H1 (cell line): ENCODE data around the gene ID2. TPM values are rescaled to one million over a fixed set of nuclear protein-coding genes. Genes with fewer than 3 reads are reported as not detected.

Source experiments
- CTCF ChIA-PET: fragments of 300-600 bp; sonication (Branson Sonifier 250); formaldehyde crosslinking; loops from one replicate; lab custom pipeline; 2021; ENCODE audit not compliant: partially characterized antibody; lab: Charles Lee
- POLR2A ChIA-PET: fragments of 300-600 bp; sonication (Branson Sonifier 250); formaldehyde crosslinking; loops from one replicate; lab custom pipeline; 2021; ENCODE audit warnings: inconsistent platforms; ENCODE audit not compliant: partially characterized antibody; lab: Charles Lee
- DNase-seq, 2 experiments: peaks; one replicate each; pipeline versions ENCODE4 v3.0.0 to v3.0.0-alpha.2; 2010 to 2022; ENCODE audit warnings: low spot score in 2 of 2, low read depth in 1 of 2, mixed read lengths in 1 of 2
- FAIRE-seq: peaks from 2 replicates; lab custom pipeline; 2011; peaks lifted over from hg19 to GRCh38; lab: Jason Lieb, UNC
- H2AFZ ChIP-seq: 2 replicates; pipeline ENCODE4 v1.8.1; 2012; ENCODE audit warnings: low read length, inconsistent platforms
- H2AK5ac ChIP-seq: 2 replicates; pipeline ENCODE4 v1.6.1; 2013; ENCODE audit warnings: low read depth, low read length
- H2BK120ac ChIP-seq: replicated peaks from 2 replicates; pipeline ENCODE3; 2013; ENCODE audit warnings: low read depth, low read length, inconsistent platforms
- H2BK12ac ChIP-seq: 2 replicates; pipeline ENCODE4 v1.6.1; 2013; ENCODE audit warnings: low read depth, low read length
- H2BK15ac ChIP-seq: 2 replicates; pipeline ENCODE4 v1.6.1; 2013; ENCODE audit warnings: low read length
- H2BK20ac ChIP-seq: 2 replicates; pipeline ENCODE4 v1.6.1; 2013; ENCODE audit warnings: low read length
- H2BK5ac ChIP-seq: 2 replicates; pipeline ENCODE4 v1.6.1; 2013; ENCODE audit warnings: low read depth, low read length
- H3K14ac ChIP-seq: 2 replicates; pipeline ENCODE4 v1.6.1; 2013; ENCODE audit warnings: inconsistent platforms; ENCODE audit not compliant: insufficient read length
- H3K18ac ChIP-seq: 2 replicates; pipeline ENCODE4 v1.6.1; 2013; ENCODE audit warnings: low read length; ENCODE audit errors: extremely low read depth
- H3K23ac ChIP-seq: 2 replicates; pipeline ENCODE4 v1.6.1; 2013; ENCODE audit warnings: inconsistent platforms; ENCODE audit not compliant: insufficient read length
- H3K23me2 ChIP-seq: 2 replicates; pipeline ENCODE4 v1.6.1; 2013; ENCODE audit warnings: low read depth, low read length
- H3K27ac ChIP-seq: 2 replicates; pipeline ENCODE4 v1.6.1; 2011; ENCODE audit warnings: low read depth, low read length, inconsistent platforms
- H3K27me3 ChIP-seq, 4 experiments: replicated peaks in 1 of 4; 1 replicate in 1 of 4; 2 replicates in 3 of 4; pipeline versions ENCODE4 v1.6.1 to v1.8.1; 2011 to 2013; ENCODE audit warnings: low read length in 3 of 4, mild to moderate bottlenecking in 3 of 4, inconsistent platforms in 2 of 4, mixed read lengths in 2 of 4, moderate library complexity in 1 of 4; ENCODE audit not compliant: control insufficient read depth in 3 of 4, insufficient read depth in 3 of 4; ENCODE audit errors: extremely low read depth in 1 of 4
- H3K36me3 ChIP-seq, 4 experiments: 2 replicates each; pipeline versions ENCODE4 v1.6.1 to v1.8.1; 2011 to 2013; ENCODE audit warnings: mild to moderate bottlenecking in 4 of 4, low read length in 3 of 4, moderate library complexity in 2 of 4, control low read depth in 1 of 4, inconsistent platforms in 1 of 4; ENCODE audit not compliant: insufficient read depth in 4 of 4, control insufficient read depth in 2 of 4
- H3K4ac ChIP-seq: replicated peaks from 2 replicates; pipeline ENCODE3; 2013; ENCODE audit warnings: low read length, low read depth, mixed read lengths, inconsistent platforms; ENCODE audit not compliant: insufficient read length
- H3K4me1 ChIP-seq, 4 experiments: replicated peaks in 1 of 4; 1 replicate in 1 of 4; 2 replicates in 3 of 4; pipeline versions ENCODE4 v1.6.1 to v1.8.1; 2011 to 2013; ENCODE audit warnings: low read length in 3 of 4, inconsistent platforms in 2 of 4, mixed read lengths in 1 of 4; ENCODE audit not compliant: insufficient read depth in 4 of 4, control insufficient read depth in 3 of 4
- H3K4me2 ChIP-seq, 2 experiments: 2 replicates each; pipeline versions ENCODE4 v1.6.1 to v1.8.1; 2011 to 2013; ENCODE audit warnings: low read depth in 2 of 2, low read length in 2 of 2, control low read depth in 1 of 2, inconsistent platforms in 1 of 2, mild to moderate bottlenecking in 1 of 2; ENCODE audit not compliant: insufficient read depth in 1 of 2
- H3K4me3 ChIP-seq, 4 experiments: fragments of 200-600, 300-600 bp in 1 of 4; sonication (generic), shearing (Covaris generic), sonication (Bioruptor Twin) in 1 of 4; 2 replicates each; pipeline versions ENCODE4 v1.5.1 to v1.8.1; 2011 to 2016; ENCODE audit warnings: low read length in 4 of 4, low read depth in 3 of 4, control low read depth in 2 of 4, inconsistent platforms in 2 of 4, mild to moderate bottlenecking in 2 of 4, mixed read lengths in 1 of 4, moderate library complexity in 1 of 4; ENCODE audit not compliant: insufficient read depth in 2 of 4; ENCODE audit errors: extremely low read depth in 1 of 4
- H3K56ac ChIP-seq: replicated peaks from 2 replicates; pipeline ENCODE3; 2013; ENCODE audit warnings: low read depth, mild to moderate bottlenecking, mixed read lengths, low read length, inconsistent platforms; ENCODE audit not compliant: insufficient read length
- H3K79me1 ChIP-seq: 2 replicates; pipeline ENCODE4 v1.6.1; 2013; ENCODE audit warnings: low read depth, low read length, control low read depth
- H3K79me2 ChIP-seq, 2 experiments: 2 replicates each; pipeline versions ENCODE4 v1.6.1 to v1.8.1; 2012 to 2013; ENCODE audit warnings: low read length in 2 of 2, mild to moderate bottlenecking in 2 of 2, inconsistent platforms in 1 of 2; ENCODE audit not compliant: insufficient read depth in 2 of 2, control insufficient read depth in 1 of 2
- H3K9ac ChIP-seq, 4 experiments: replicated peaks in 1 of 4; 1 replicate in 1 of 4; 2 replicates in 3 of 4; pipeline versions ENCODE4 v1.6.1 to v1.8.1; 2011 to 2013; ENCODE audit warnings: low read depth in 3 of 4, low read length in 3 of 4, control low read depth in 2 of 4, mild to moderate bottlenecking in 2 of 4, moderate library complexity in 2 of 4, inconsistent platforms in 1 of 4; ENCODE audit errors: extremely low read depth in 1 of 4
- H3K9me3 ChIP-seq, 2 experiments: 2 replicates each; pipeline versions ENCODE4 v1.6.1 to v1.8.1; 2012 to 2013; ENCODE audit warnings: mild to moderate bottlenecking in 2 of 2, moderate library complexity in 2 of 2, control low read depth in 1 of 2, inconsistent platforms in 1 of 2, low read depth in 1 of 2, low read length in 1 of 2, mixed read lengths in 1 of 2; ENCODE audit not compliant: insufficient read depth in 2 of 2
- H4K20me1 ChIP-seq, 2 experiments: replicated peaks in 1 of 2; 2 replicates each; pipeline versions ENCODE3 to v1.8.1; 2011 to 2013; ENCODE audit warnings: inconsistent platforms in 2 of 2, low read length in 2 of 2, mild to moderate bottlenecking in 1 of 2; ENCODE audit not compliant: insufficient read depth in 2 of 2, control insufficient read depth in 1 of 2
- H4K5ac ChIP-seq: 2 replicates; pipeline ENCODE4 v1.6.1; 2013; ENCODE audit warnings: low read length, low read depth, mixed read lengths, inconsistent platforms; ENCODE audit not compliant: insufficient read length
- H4K8ac ChIP-seq: 2 replicates; pipeline ENCODE4 v1.8.0; 2013; ENCODE audit warnings: mild to moderate bottlenecking, moderate library complexity, low read length, inconsistent platforms; ENCODE audit not compliant: insufficient read depth; ENCODE audit errors: extremely low read depth
- H4K91ac ChIP-seq: replicated peaks from 2 replicates; pipeline ENCODE3; 2013; ENCODE audit warnings: low read length, mixed read lengths, inconsistent platforms; ENCODE audit not compliant: insufficient read length
- POLR2AphosphoS5 ChIP-seq: IDR thresholded peaks from 2 replicates; pipeline ENCODE4 v1.6.1; 2011; ENCODE audit warnings: low read depth, low read length
- RFX5 ChIP-seq: IDR thresholded peaks from 2 replicates; pipeline ENCODE4 v1.6.1; 2011; ENCODE audit warnings: low read depth, low read length, improper control_type of control experiment, borderline replicate concordance
- WGBS, 2 experiments: shearing (Covaris generic) in 1 of 2; methylation state at CpG; one replicate each; pipeline versions ENCODE4 v1.1.6 to v1.1.7; 2013 to 2015; ENCODE audit warnings: low lambda C conversion rate in 2 of 2, mixed read lengths in 2 of 2, inconsistent platforms in 1 of 2, low coverage in 1 of 2, missing lambda C conversion rate in 1 of 2; ENCODE audit not compliant: insufficient replicate concordance in 2 of 2, insufficient coverage in 1 of 2, insufficient read length in 1 of 2; ENCODE audit errors: extremely low coverage in 1 of 2, missing lambda C conversion rate in 1 of 2; 5-methylcytosine and 5-hydroxymethylcytosine counted together
- polyA plus RNA-seq, 7 experiments: library from polyadenylated mRNA; depleted of rRNA in 3 of 7; stranded (reverse) in 5 of 7; unstranded in 2 of 7; fragments of >200 nt in 5 of 7; fragments of 200-250 nt in 2 of 7; gene quantifications; 1 replicate in 5 of 7; 2 replicates in 1 of 7; 4 replicates in 1 of 7; pipeline versions ENCODE4 v1.2.1 to v1.2.3, GENCODE V29; 2011 to 2013; ENCODE audit warnings: missing spikeins in 2 of 7, mixed read lengths in 2 of 7
- total RNA-seq: library from RNA; stranded (reverse); fragmentation: NEBNext Ultra II Directional; extraction: Animal tissue kit (Norgen Biotek cat#: 25700); gene quantifications from 2 replicates; pipeline ENCODE4 v1.2.1, GENCODE V29; 2021

ID2 gene
- total and polyA plus RNA-seq, 2 of the 8 experiments (the other 6 are each of a cell fraction or from before 2014, with no cell fraction given), result 36.7 to 214 TPM

DNA sequence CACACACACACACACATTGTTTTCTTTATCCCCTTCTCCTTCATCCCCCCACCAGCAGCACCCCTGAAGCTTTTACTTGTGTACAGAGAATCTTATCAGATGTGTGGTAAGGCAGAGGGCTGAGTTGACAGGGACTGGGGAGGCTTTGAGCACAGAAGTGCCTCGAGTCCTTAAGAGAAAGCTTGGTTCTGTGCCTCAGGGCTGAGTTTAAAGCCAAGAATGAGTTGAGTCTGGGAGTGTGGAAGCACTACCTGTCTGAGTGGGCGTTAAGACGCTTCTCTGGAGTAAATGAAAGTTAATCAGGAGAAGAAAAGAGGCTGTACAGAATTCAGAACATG, 2.7 kb downstream of the ID2 start:
- Histone ChIP-seq H2BK5ac (no peak overlapping the region), H3K9me3 (no peaks in the 10 kb centered on the region), H2BK15ac (no peak overlapping the region), H4K91ac (no peak overlapping the region), H2AFZ (no peak overlapping the region), H2BK20ac (no peak overlapping the region), H3K9ac (no peak overlapping the region), H3K4me2 (peak overlapping the region; percentile 70 to 97), H3K79me2 (peaks cover 3 to 17% of the 10 kb centered on the region in 2 experiments; a peak in 3 of 4 replicates), H3K79me1 (no peaks in the 10 kb centered on the region), H3K4me3 (peak overlapping the region; percentile 24 to 79 (median 48); a peak in 7 of 8 replicates), H3K27ac (no peak overlapping the region), H3K4ac (peak overlapping the region; percentile 36), H4K20me1 (peaks cover 10 to 11% of the 10 kb centered on the region in 2 experiments), H2AK5ac (no peak overlapping the region), H3K27me3 (peaks cover 0 to 26% (median 15%) of the 10 kb centered on the region in 4 experiments; a peak in 5 of 7 replicates), H3K56ac (no peak overlapping the region), H3K4me1 (peaks cover 0 to 17% (median 10%) of the 10 kb centered on the region in 4 experiments; a peak in 6 of 7 replicates), H3K14ac (no peak overlapping the region), H2BK12ac (no peak overlapping the region), H3K18ac (no peak overlapping the region), H4K5ac (no peak overlapping the region), H3K23me2 (peaks cover 23% of the 10 kb centered on the region), H2BK120ac (no peak overlapping the region), H3K36me3 (peaks cover 0 to 7% (median 0%) of the 10 kb centered on the region in 4 experiments; a peak in 2 of 8 replicates), H3K23ac (no peak overlapping the region), H4K8ac (no peak overlapping the region)
- DNase-seq (no peak), FAIRE-seq (no peak)
- CTCF ChIA-PET, result interaction anchor here (1.1 to 1.3 kb wide), 2 partner anchors 94 to 432 kb away, joined by 3 to 4 read pairs; no protein-coding TSS in a partner anchor
- POLR2A ChIA-PET, result interaction anchor here (0.7 to 1.2 kb wide), 7 partner anchors 17 to 805 kb away, joined by 3 to 4 read pairs (median 3); no protein-coding TSS in a partner anchor
- WGBS, 2 experiments, result 7% methylated on average over 3 of the region's 3 CpGs; no CpG with 5 or more reads in 1 of the 2 experiments
- TF ChIP-seq RFX5, result no peak
- peak; percentile 3; the same call in 1 of the 2 replicates for TF ChIP-seq POLR2AphosphoS5
